Small intestine (tissue), 16 donors: ENCODE measurements around the gene CYP3A7. TPM values are rescaled to one million over a fixed set of nuclear protein-coding genes. Genes with fewer than 3 reads are reported as not detected.
A peak's percentile ranks its signal among the peaks of the same experiment; 100 is the strongest.
"Not testable (repeated sequence)": the region's sequence is repeated elsewhere in the genome, so short reads cannot be mapped to it uniquely, and the experiment has no call there.

Source experiments
- DNase-seq, 2 donors: peaks; one replicate each; pipeline versions ENCODE4 v3.0.0 to v3.0.0-alpha.2; 2013
- FAIRE-seq: peaks from 2 replicates; lab custom pipeline; 2012; peaks lifted over from hg19 to GRCh38; lab: Jason Lieb, UNC
- H3K27ac ChIP-seq, 3 donors: one replicate each; pipeline ENCODE4 v1.5.1; 2013; ENCODE audit warnings: low read length in 2 of 3, mild to moderate bottlenecking in 2 of 3, control low read depth in 1 of 3, inconsistent platforms in 1 of 3, low read depth in 1 of 3, moderate library complexity in 1 of 3
- H3K27me3 ChIP-seq, 3 donors: one replicate each; pipeline ENCODE4 v1.6.1; 2013; ENCODE audit warnings: low read length in 3 of 3, inconsistent platforms in 1 of 3; ENCODE audit not compliant: control insufficient read depth in 3 of 3, insufficient read depth in 3 of 3
- H3K36me3 ChIP-seq, 3 donors: one replicate each; pipeline ENCODE4 v1.6.1; 2013; ENCODE audit warnings: low read length in 3 of 3, inconsistent platforms in 1 of 3, low read depth in 1 of 3, mild to moderate bottlenecking in 1 of 3, moderate library complexity in 1 of 3; ENCODE audit not compliant: control insufficient read depth in 3 of 3, insufficient read depth in 2 of 3
- H3K4me1 ChIP-seq, 3 donors: one replicate each; pipeline ENCODE4 v1.6.1; 2013; ENCODE audit warnings: low read length in 2 of 3, inconsistent platforms in 1 of 3, low read depth in 1 of 3, mild to moderate bottlenecking in 1 of 3, moderate library complexity in 1 of 3; ENCODE audit not compliant: control insufficient read depth in 3 of 3, insufficient read depth in 2 of 3
- H3K4me3 ChIP-seq, 3 donors: one replicate each; pipeline ENCODE4 v1.5.1; 2013; ENCODE audit warnings: low read length in 3 of 3, control low read depth in 1 of 3, inconsistent platforms in 1 of 3, low read depth in 1 of 3, mild to moderate bottlenecking in 1 of 3, moderate library complexity in 1 of 3
- H3K9me3 ChIP-seq, 2 donors: one replicate each; pipeline ENCODE4 v1.6.1; 2013; ENCODE audit warnings: low read depth in 1 of 2, low read length in 1 of 2; ENCODE audit not compliant: control insufficient read depth in 2 of 2, insufficient read depth in 1 of 2
- WGBS, 3 donors: extraction: QIAGEN DNeasy Blood & Tissue Kit; methylation state at CpG; one replicate each; pipeline ENCODE4 v1.1.7; 2013; 5-methylcytosine and 5-hydroxymethylcytosine counted together
- long read RNA-seq, 10 donors: transcript quantifications; one replicate each; lab custom pipeline, GENCODE V29; 2026
- polyA plus RNA-seq, 4 donors: library from polyadenylated mRNA; stranded (reverse) in 3 of 4; unstranded in 1 of 4; fragments of 200-250 nt in 3 of 4; fragments of 120-200 nt in 1 of 4; gene quantifications; one replicate each; pipeline versions ENCODE4 v1.2.1 to v1.2.3, GENCODE V29; 2013
- donor health status: healthy with polysubstance abuse.
- donor health status: control.
- donor health status: control.
- donor health status: Bipolar disorder and iron deficiency.
- donor health status: healthy.

The CYP3A7 gene
- 1 to 10 TPM in 3 of 4 donors, under 1 TPM in 1; 0.45 to 2.9 (median 1.3) TPM for polyA plus RNA-seq
- long read RNA-seq, donor 1, partial matches to known transcripts, result 0 of 1 reads
- long read RNA-seq, donor 1, other reads (novel, unspliced or antisense), result 0 of 1 reads
- long read RNA-seq, donor 2, result 0 reads
- long read RNA-seq, donor 3, result 0 reads
- long read RNA-seq, donor 4, result 0 reads
- long read RNA-seq, donor 5, result 0 reads
- long read RNA-seq, donor 6, result 0 reads
- long read RNA-seq, donor 7, result 0 reads
- long read RNA-seq, donor 8, result 0 reads
- long read RNA-seq, donor 9, result 0 reads
- long read RNA-seq, donor 10, result 0 reads

GRCh38 chr7:99734987-99735386 lies at the start of gene CYP3A7:
CYP3A7 (minus strand) TSS chr7:99735196; CDS start chr7:99735093, 103 bp downstream.
- Histone ChIP-seq H3K36me3 (no peaks in the 10 kb centered on the region), H3K27ac (peak within 1 kb of the TSS in 1 of 3 donors; percentile 35), H3K4me3 (no peak within 1 kb of the TSS), H3K4me1 (peaks cover 0 to 19% (median 5%) of the 10 kb centered on the region in 3 donors), H3K27me3 (no peaks in the 10 kb centered on the region), H3K9me3 (no peaks in the 10 kb centered on the region)
- 46 to 66% (median 60%) methylated on average over 5 of the region's 5 CpGs for WGBS, 3 donors
- FAIRE-seq, result no peak
- DNase-seq, result peak in 1 of 2 donors; percentile 16

- H3K4me3 ChIP-seq, result peak within 1 kb of the TSS in 1 of 3 donors; percentile 56
- DNase-seq, result peak; percentile 72 to 94
- peaks cover 10 to 47% (median 14%) of the 10 kb centered on the region in 3 donors for H3K4me1 ChIP-seq
- H3K27me3 ChIP-seq, result peaks cover 0 to 3% (median 0%) of the 10 kb centered on the region in 3 donors
- H3K27ac ChIP-seq, result peak within 1 kb of the TSS; percentile 14 to 77 (median 70)
- FAIRE-seq, result no peak
- peaks cover 0 to 2% (median 0%) of the 10 kb centered on the region in 3 donors for H3K36me3 ChIP-seq
- no peaks in the 10 kb centered on the region for H3K9me3 ChIP-seq
These were observed 49.0 kb upstream of the CYP3A7 start, which contains the start of gene CYP3A4 for GRCh38 chr7:99784007-99784406. CYP3A4 (minus strand) TSS chr7:99784184; CDS start chr7:99784081, 103 bp downstream.

GRCh38 chr7:99782012-99782953 lies 47.3 kb upstream of the CYP3A7 start:
- peak overlapping the region in 1 of 3 donors; percentile 53 for H3K27ac ChIP-seq
- peaks cover 0 to 3% (median 0%) of the 10 kb centered on the region in 3 donors for H3K27me3 ChIP-seq
- WGBS, 3 donors, result 49 to 58% (median 57%) methylated on average over 5 of the region's 5 CpGs
- DNase-seq (no peak), FAIRE-seq (no peak)
- no peaks in the 10 kb centered on the region for H3K9me3 ChIP-seq
- H3K4me3 ChIP-seq, result peak overlapping the region in 1 of 3 donors; percentile 35
- peaks cover 0 to 2% (median 0%) of the 10 kb centered on the region in 3 donors for H3K36me3 ChIP-seq
- H3K4me1 ChIP-seq, result peaks cover 11 to 39% (median 13%) of the 10 kb centered on the region in 3 donors

- no peak for DNase-seq
- H3K27ac ChIP-seq, result no peak overlapping the region
- WGBS, 3 donors, result 78 to 95% (median 91%) methylated on average over 1 of the region's 1 CpG
- no peaks in the 10 kb centered on the region for H3K27me3 ChIP-seq
- FAIRE-seq, result no peak
- H3K4me3 ChIP-seq, result no peak overlapping the region
- no peaks in the 10 kb centered on the region for H3K9me3 ChIP-seq
- peaks cover 0 to 2% (median 0%) of the 10 kb centered on the region in 3 donors for H3K36me3 ChIP-seq
- peaks cover 7 to 25% (median 8%) of the 10 kb centered on the region in 3 donors for H3K4me1 ChIP-seq
These were observed 45.6 kb upstream of the CYP3A7 start for GRCh38 chr7:99780588-99780987.

GRCh38 chr7:99779949-99780348 lies 45.0 kb upstream of the CYP3A7 start:
- Histone ChIP-seq H3K4me1 (peaks cover 4 to 19% (median 8%) of the 10 kb centered on the region in 3 donors), H3K9me3 (no peaks in the 10 kb centered on the region), H3K27me3 (no peaks in the 10 kb centered on the region), H3K36me3 (peaks cover 0 to 2% (median 0%) of the 10 kb centered on the region in 3 donors), H3K27ac (no peak overlapping the region), H3K4me3 (no peak overlapping the region)
- WGBS, 3 donors, result 49 to 74% (median 52%) methylated on average over 3 of the region's 3 CpGs
- FAIRE-seq (no peak), DNase-seq (no peak)

GRCh38 chr7:99778880-99779279 lies 43.9 kb upstream of the CYP3A7 start:
- FAIRE-seq, result no peak
- no peaks in the 10 kb centered on the region for H3K9me3 ChIP-seq
- H3K36me3 ChIP-seq, result peaks cover 0 to 2% (median 0%) of the 10 kb centered on the region in 3 donors
- peak overlapping the region in 1 of 3 donors; percentile 48 for H3K27ac ChIP-seq
- H3K27me3 ChIP-seq, result no peaks in the 10 kb centered on the region
- WGBS, 3 donors, result 80 to 85% (median 80%) methylated on average over 5 of the region's 5 CpGs
- peaks cover 0 to 9% (median 4%) of the 10 kb centered on the region in 3 donors for H3K4me1 ChIP-seq
- H3K4me3 ChIP-seq, result no peak overlapping the region
- DNase-seq, result no peak

- H3K36me3 ChIP-seq, H3K4me3 ChIP-seq, H3K27me3 ChIP-seq, H3K9me3 ChIP-seq, DNase-seq, FAIRE-seq: not testable (repeated sequence)
- H3K4me1 ChIP-seq, result peaks cover 0 to 17% (median 4%) of the 10 kb centered on the region in 3 donors
- 80 to 84% (median 80%) methylated on average over 1 of the region's 1 CpG for WGBS, 3 donors
- H3K27ac ChIP-seq, result peak overlapping the region in 1 of 3 donors; percentile 44
These were observed 38.4 kb upstream of the CYP3A7 start for GRCh38 chr7:99773395-99773794.

GRCh38 chr7:99772565-99772964 lies 37.6 kb upstream of the CYP3A7 start:
- H3K9me3 ChIP-seq, result no peaks in the 10 kb centered on the region
- DNase-seq, result peak; percentile 89 to 95
- 14 to 67% (median 21%) methylated on average over 1 of the region's 1 CpG for WGBS, 3 donors
- H3K27ac ChIP-seq, result peak overlapping the region; percentile 11 to 80 (median 58)
- no peaks in the 10 kb centered on the region for H3K27me3 ChIP-seq
- H3K36me3 ChIP-seq, result peaks cover 0 to 4% (median 0%) of the 10 kb centered on the region in 3 donors
- H3K4me1 ChIP-seq, result peaks cover 0 to 15% (median under 1%) of the 10 kb centered on the region in 3 donors
- H3K4me3 ChIP-seq, result no peak overlapping the region
- FAIRE-seq, result no peak
